Hypothalamus (tissue), 51 donors: ENCODE results near the gene BID.
"Not testable (repeated sequence)": the region's sequence is repeated elsewhere in the genome, so short reads cannot be mapped to it uniquely, and the experiment has no call there.

Source experiments
- DNase-seq, 51 donors: peaks; one replicate each; lab custom pipeline; 2025; lab: John Stamatoyannopoulos, UW

Gene BID

DNA sequence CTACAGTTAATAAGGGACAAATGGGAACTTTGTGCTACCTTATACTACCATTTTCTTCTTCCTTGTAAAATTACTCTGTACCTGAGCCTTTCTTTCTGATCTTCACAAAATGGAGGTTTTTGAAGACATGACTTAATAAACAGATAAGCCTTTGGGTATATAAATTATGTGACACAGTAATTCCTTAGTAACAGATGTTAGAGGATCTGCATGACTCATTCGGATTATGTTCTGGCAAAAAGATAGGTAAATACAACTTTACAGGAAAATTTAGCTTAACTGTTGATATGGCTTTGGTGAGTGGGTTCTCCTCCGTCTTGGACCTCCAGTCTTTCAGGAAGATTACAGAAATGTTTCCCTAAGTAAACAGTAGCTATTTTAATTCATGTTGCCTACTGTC lies 61.8 kb downstream of the BID start:
- no peak for DNase-seq

DNA sequence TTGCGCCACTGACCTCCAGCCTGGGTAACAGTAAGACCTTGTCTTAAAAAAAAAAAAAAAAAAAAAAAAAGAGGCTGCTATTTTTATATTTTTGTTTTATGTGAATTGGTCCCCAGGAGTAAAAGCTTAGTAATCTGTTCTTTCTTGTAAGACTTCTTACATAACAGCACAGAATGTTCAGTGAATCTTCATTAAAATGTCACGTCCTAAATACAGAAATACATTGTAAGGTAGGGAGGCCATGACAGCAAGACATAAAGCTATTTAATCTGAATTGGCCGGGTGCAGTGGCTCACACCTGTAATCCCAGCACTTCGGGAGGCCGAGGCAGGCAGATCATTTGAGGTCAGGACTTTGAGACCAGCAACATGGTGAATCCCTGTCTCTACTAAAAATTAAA lies 64.2 kb downstream of the BID start:
- no peak for DNase-seq

DNA sequence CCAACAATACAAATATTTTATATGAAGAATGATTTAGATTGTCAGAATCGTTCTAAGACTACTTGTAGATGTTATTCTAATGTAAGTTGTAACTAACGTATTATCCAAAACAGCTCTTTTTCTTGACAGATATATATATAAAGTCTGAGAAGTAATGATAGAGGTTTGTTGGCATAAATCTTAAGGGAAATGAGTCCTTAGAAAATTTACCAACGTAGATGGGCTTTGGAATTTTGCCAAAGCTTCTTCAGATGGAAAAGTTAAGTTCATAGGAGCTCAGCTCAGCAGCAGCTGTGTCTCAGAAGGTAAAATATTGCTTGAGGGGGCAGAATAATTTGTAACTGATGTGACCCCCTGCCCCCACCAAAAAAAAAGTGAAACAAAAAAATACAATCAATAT lies 66.7 kb downstream of the BID start:
- DNase-seq, result no peak

DNA sequence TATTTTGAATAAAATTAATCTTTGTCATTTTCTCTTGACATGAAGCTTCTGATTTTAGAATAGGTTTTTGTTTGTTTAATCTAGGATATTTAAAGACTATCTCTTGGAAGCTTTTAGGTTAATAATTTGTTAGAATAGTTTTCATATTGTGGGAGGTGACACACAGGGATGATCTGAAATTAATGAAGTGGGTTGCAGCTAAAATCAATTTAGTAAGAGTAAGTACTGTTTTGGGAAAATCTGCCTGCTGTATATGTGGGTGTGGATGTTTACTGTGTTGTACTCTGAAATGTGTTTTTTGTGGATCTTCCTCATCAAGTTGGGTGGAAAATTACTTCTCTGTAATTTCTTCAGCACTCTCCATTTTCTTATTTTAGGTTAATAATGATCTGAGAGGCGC lies 67.3 kb downstream of the BID start:
- DNase-seq, result peak in 1 of 51 donors; percentile 27

DNA sequence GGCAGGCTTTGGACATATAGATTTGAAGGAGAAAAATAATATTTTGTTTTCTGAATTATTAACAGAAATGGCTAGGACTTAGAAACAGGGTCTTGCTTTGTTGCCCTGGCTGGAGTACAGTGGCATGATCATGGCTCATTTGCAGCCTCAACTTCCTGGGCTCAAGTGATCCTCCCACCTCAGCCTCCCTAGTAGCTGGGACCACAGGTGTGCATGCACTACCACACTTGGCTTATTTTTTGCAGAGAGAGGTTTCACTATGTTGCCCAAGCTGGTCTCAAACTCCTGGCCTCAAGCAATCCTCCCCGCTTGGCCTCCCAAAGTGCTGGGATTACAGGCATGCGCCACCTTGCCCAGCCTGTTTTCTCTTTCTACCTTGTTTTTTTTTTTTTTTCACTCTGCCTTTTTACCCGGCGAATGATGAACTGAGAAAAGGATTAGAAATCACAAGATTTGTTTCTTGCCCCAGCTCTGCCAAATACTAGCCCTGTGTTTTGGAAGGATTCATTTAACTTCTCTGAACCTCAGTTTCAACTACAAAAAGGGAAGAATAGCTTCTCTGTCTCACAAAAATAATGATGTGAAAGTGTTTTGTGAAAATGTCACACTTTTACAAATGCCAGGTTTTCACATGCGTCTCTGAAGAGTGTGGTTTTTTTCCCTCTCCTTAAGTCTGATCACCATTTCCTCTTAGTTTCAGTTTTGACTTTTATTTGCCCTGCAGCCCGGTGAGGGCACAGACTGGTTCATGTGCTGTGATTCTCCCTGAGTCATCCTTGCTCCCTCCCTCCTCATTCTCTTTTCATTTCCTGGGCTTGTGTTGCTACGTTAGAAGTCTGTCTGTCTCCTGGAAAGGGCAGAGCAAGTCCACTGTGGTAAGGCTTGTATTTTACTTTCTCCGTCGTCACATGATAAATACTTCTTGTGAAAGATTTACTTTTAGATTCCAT lies 68.0 kb downstream of the BID start:
- peak in 30 of 51 donors; percentile 4 to 66 (median 31) for DNase-seq

DNA sequence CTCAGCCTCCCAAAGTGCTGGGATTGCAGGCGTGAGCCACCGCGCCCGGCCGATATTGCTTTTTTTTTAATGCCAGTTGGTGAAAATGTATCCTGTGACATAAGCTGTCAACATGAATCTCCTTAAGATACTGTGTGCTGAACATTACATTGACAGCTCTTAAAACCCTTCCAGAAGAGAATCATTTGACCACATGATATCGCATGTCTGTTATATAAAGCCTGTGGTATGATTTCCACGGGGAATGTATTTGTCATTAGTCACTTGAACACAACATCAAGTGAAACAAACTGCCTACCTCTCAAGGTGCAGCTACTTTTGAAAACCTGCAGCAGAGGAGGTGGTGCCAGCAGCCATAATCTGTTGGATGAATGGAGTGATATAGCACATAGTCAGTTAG lies 68.7 kb downstream of the BID start:
- DNase-seq, result no peak

DNA sequence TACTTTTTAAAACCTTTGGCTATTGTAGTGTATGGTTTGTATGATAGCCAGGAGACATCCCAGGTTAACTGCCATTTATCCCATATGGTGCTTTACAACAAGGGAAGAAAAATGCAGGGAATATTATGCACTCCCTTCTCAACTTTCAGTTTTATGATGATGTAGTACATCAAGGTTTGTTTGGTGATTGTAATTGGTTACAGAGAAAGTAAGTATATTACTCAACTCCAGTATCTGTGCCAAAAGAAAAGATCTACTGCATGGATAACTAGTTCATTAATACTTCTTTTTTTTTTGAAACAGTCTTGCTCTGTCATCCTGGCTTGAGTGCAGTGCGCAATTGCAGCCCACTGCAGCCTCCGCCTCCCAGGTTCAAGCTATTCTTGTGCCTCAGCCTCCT lies 70.5 kb downstream of the BID start:
- no peak for DNase-seq

DNA sequence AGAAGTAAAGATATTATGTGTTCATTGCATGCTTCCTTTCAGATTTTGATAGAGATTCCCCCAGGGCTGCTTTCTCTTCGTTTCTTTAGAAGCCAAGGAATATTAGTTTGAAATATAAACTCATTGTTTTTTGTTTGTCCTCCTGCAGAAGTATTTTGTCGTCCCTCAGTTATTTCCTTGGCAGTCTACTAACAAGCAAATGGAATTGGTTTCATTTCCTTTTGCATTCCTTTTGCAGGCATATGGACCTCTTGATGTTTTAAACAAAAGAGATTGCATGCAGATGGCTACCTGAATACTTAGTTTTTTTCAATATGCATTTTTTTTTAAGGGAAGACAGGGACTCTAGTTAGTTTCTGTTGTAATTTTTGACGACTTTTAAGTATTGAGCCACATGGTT lies 73.5 kb downstream of the BID start:
- DNase-seq, result no peak

DNA sequence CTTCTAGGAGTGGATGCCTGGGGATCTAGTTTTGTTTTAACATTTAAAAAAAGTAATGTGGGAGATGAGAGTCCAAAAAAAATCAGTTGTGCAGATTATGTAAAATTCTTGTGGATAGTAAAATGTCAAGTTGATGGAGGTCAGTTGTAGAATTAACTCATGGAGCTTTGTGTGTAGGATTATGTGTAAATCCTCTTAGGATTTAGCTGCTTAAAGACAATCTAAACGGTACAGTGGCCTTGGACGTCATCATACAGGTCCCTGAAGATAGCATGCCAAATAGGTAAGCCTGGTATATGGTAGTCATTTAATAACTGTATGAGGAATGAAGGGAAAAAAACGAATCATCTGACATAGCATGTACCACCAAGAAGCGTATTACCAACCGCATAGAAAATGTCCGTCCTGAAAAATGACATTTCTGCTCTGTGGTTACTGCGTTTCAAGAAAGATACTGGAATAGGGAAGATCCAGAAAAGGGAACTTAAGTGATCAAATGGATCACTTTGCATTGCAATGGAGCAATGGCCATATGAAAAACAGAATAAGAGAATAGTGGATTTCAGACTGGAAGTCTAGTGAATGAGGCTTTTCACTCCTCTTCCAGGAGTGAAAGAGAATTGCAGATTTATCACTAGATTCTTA lies 74.5 kb downstream of the BID start:
- no peak for DNase-seq

DNA sequence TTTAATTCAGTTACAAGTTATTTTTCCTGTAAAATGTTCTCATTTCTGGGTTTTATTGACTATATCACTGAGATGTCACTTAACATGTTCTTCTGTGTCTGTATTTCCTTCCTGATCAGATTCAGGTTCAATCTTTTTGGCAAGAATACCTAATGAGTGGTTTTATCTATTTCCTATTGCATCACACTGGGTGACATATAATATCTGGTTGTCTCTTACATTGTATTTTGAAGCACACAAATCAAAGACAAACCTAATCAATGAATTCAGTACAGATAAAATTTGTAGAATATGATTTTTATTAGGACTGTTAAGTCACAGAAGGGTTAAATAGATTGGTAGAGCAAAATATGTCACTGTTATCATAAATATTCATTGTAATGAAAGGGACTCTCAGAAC lies 75.3 kb downstream of the BID start:
- DNase-seq, result no peak

DNA sequence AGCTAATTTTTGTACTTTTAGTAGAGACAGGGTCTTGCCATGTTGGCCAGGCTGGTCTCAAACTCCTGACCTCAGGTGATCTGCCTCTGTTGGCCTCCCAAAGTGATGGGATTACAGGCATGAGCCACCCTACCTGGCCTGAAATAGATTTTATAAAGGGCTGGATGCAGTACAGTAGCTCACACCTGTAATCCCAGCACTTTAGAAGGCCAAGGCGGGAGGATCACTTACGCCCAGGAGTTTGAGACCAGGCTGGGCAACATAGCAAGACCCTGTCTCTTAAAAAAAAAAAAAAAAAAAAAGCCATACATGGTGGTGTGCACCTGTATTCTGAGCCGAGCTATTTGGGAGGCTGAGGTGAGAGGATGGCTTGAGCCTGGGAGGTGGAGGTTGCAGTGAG lies 76.0 kb downstream of the BID start:
- not testable (repeated sequence) for DNase-seq

DNA sequence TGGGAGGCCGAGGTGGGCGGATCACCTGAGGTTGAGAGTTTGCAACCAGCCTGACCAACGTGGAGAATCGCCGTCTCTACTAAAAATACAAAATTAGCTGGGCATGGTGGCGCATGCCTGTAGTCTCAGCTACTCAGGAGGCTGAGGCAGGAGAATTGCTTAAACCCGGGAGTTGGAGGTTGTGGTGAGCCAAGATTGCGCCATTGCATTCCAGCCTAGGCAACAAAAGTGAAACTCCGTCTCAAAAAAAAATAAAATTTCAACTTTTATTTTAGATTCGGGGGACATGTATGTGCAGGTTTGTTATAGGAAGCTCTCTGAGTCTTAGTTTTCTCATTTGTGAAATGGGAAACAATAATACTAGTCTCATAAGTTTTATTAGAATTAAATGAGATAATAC lies 77.1 kb downstream of the BID start:
- not testable (repeated sequence) for DNase-seq

DNA sequence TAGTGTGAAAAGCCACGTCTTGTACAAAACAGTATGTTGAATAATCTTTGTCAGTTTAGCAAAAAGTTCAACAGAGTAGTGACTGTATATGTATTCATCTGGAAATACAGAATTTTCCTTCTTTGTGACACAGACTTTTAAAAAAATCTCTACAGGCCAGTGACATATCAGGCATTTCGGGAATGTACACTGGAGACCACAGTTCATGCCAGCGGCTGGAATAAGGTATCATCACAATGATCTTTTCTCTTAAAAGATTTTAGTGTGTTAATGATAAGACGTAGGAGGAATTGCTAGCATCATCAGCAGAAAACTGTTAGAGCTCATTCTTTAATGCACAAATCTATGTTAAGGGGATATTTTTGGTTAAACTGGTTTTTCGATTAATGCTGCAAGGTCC lies 78.3 kb downstream of the BID start:
- DNase-seq, result no peak

DNA sequence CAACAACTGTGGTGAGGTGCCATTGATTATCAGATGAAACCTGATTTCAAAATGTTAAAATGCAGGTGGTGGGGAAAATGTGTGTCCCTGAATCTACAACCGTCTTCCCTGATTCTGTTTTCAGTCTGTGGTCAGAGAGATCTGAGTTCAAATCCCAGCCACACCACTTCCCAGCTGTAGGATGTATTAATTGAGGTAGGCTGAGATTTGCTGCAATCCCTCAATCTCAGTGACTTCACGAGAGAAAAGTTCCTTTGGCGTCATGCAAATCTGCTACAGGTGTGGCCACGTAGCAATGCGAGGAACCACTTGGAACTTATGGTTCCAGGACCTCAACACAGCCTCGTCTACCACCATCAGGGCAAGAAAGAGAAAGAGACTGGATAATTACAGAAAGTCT lies 79.5 kb downstream of the BID start:
- no peak for DNase-seq

DNA sequence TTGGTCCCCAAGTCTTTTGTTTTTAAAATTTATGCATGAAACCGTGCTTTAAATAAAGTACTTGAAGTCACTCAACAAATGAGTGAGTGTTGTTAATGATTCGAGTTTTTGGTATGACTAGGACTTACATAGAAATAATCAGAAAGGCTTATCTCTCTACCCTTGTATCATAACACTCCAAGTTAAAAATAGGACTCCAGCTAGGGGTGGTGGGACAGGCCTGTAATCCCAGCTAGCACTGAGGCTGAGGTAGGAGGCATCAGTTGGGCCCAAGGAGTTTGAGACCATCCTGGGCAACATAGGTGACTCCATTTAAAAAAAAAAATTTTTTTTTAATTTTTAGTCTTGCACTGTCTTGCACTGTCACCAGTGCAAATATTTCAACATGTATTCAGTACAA lies 80.1 kb downstream of the BID start:
- no peak for DNase-seq

DNA sequence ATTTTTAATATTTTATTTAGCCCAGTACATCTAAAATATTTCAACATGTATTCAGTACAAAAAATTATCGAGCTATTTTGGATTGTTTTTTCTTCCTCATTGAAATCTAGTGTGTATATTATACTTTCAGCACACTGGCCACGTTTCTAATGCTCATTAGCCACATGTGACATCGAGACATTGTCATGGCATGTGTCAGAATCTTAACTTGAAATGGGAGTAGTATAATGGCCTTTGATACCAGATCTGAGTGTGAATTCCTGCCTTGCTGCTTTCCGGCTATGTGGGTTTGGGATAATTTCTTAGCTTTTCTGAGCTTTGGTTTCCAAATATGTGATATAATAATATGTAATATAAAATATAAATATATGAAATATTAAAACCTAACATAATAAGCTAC lies 81.4 kb downstream of the BID start:
- DNase-seq, result no peak

DNA sequence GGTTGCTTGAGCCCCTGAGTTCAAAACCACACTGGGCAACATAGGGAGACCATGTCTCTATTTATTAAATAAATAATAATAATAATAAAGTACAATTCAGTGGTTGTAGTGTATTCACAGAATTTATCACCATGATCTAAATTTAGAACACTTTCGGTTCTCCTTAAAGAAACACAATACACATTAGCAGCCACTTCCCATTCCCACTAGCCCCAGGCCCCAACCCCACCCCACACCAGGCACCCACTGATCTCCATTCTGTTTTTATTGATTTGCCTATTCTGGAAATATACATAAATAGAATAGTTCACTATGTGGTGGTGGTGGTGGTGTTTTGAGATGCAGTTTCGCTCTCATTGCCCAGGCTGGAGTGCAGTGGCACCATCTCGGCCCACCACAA lies 90.0 kb downstream of the BID start:
- DNase-seq, result no peak
